Keratinocyte (primary cell): ENCODE data around the gene IL1B. TPM values are rescaled to one million over a fixed set of nuclear protein-coding genes. Genes with fewer than 3 reads are reported as not detected.

Experiments used
- DNase-seq: peaks from one replicate; pipeline ENCODE4 v3.0.0-alpha.2; 2011; ENCODE audit warnings: low read depth, missing footprints, low spot score
- FAIRE-seq: peaks from 2 replicates; lab custom pipeline; 2011; peaks lifted over from hg19 to GRCh38; lab: Jason Lieb, UNC
- H2AFZ ChIP-seq: 2 replicates; pipeline ENCODE4 v1.6.0; 2012; ENCODE audit warnings: low read length, control low read depth, inconsistent platforms; ENCODE audit not compliant: control insufficient read depth
- H3K27ac ChIP-seq: 2 replicates; pipeline ENCODE4 v1.5.1; 2011; ENCODE audit warnings: low read length; ENCODE audit not compliant: control insufficient read depth, insufficient read depth
- H3K27me3 ChIP-seq: 3 replicates; pipeline ENCODE4 v1.6.0; 2011; ENCODE audit warnings: low read length; ENCODE audit not compliant: control insufficient read depth, insufficient read depth; ENCODE audit errors: extremely low read depth
- H3K36me3 ChIP-seq, 2 experiments: 2 replicates in 1 of 2; 3 replicates in 1 of 2; pipeline ENCODE4 v1.5.1; 2011; ENCODE audit warnings: low read length in 2 of 2, mild to moderate bottlenecking in 1 of 2; ENCODE audit not compliant: control insufficient read depth in 2 of 2, insufficient read depth in 2 of 2; ENCODE audit errors: extremely low read depth in 1 of 2
- H3K4me1 ChIP-seq: 3 replicates; pipeline ENCODE4 v1.5.1; 2011; ENCODE audit warnings: low read length; ENCODE audit not compliant: control insufficient read depth, insufficient read depth; ENCODE audit errors: extremely low read depth
- H3K4me2 ChIP-seq: 3 replicates; pipeline ENCODE4 v1.6.0; 2011; ENCODE audit warnings: low read depth, low read length; ENCODE audit not compliant: control insufficient read depth, insufficient read depth; ENCODE audit errors: extremely low read depth
- H3K4me3 ChIP-seq, 3 experiments: fragments of 200-600 bp in 1 of 3; sonication (generic) in 1 of 3; 2 replicates in 2 of 3; 3 replicates in 1 of 3; pipeline ENCODE4 v1.5.1; 2011 to 2016; ENCODE audit warnings: low read length in 3 of 3, mild to moderate bottlenecking in 3 of 3, control low read depth in 2 of 3, inconsistent platforms in 1 of 3, low read depth in 1 of 3, mixed read lengths in 1 of 3, mixed run types in 1 of 3, moderate library complexity in 1 of 3; ENCODE audit not compliant: control insufficient read depth in 2 of 3, insufficient read depth in 2 of 3; ENCODE audit errors: extremely low read depth in 1 of 3
- H3K79me2 ChIP-seq: 2 replicates; pipeline ENCODE4 v1.6.0; 2012; ENCODE audit warnings: low read length; ENCODE audit not compliant: control insufficient read depth, insufficient read depth
- H3K9ac ChIP-seq: 3 replicates; pipeline ENCODE4 v1.6.0; 2011; ENCODE audit warnings: low read length; ENCODE audit not compliant: control insufficient read depth, insufficient read depth; ENCODE audit errors: extremely low read depth
- H3K9me1 ChIP-seq: 3 replicates; pipeline ENCODE4 v1.6.0; 2011; ENCODE audit warnings: low read length; ENCODE audit not compliant: control insufficient read depth, insufficient read depth; ENCODE audit errors: extremely low read depth
- H3K9me3 ChIP-seq: 2 replicates; pipeline ENCODE4 v1.5.1; 2012; ENCODE audit warnings: low read depth, low read length; ENCODE audit not compliant: control insufficient read depth
- H4K20me1 ChIP-seq: 3 replicates; pipeline ENCODE4 v1.6.0; 2011; ENCODE audit warnings: low read length; ENCODE audit not compliant: control insufficient read depth, insufficient read depth; ENCODE audit errors: extremely low read depth
- CTCF ChIP-seq, 3 experiments: IDR thresholded peaks in 1 of 3; conservative IDR thresholded peaks in 1 of 3; optimal IDR thresholded peaks in 1 of 3; 2 replicates in 2 of 3; 3 replicates in 1 of 3; pipeline versions ENCODE3 to v1.5.1; 2011; ENCODE audit warnings: low read length in 3 of 3, mild to moderate bottlenecking in 3 of 3, moderate library complexity in 2 of 3, control low read depth in 1 of 3, inconsistent platforms in 1 of 3; ENCODE audit not compliant: insufficient read depth in 2 of 3; ENCODE audit errors: extremely low read depth in 1 of 3
- EZH2 ChIP-seq: IDR thresholded peaks from one replicate; pipeline ENCODE4 v1.6.1; 2012; ENCODE audit warnings: inconsistent platforms, mild to moderate bottlenecking, low read length, moderate library complexity
- dilution Hi-C: fragments of 300-500 bp; cut with MboI; formaldehyde crosslinking; loops from one replicate; pipeline ENCODE4 v1.7.0; 2020; ENCODE audit warnings: low sequenced_read_pairs; ENCODE audit not compliant: extremely low pct_ligation_motif_present
- polyA plus RNA-seq, 5 experiments: library from polyadenylated mRNA; depleted of rRNA in 3 of 5; stranded (reverse) in 3 of 5; stranded (forward) in 1 of 5; unstranded in 1 of 5; fragments of >200 nt; gene quantifications; 1 replicate in 1 of 5; 2 replicates in 3 of 5; 3 replicates in 1 of 5; pipeline versions ENCODE4 v1.2.1 to v1.2.3, GENCODE V29; 2011 to 2012; ENCODE audit warnings: missing spikeins in 2 of 5, low read depth in 1 of 5, low replicate concordance in 1 of 5

Gene IL1B
- polyA plus RNA-seq, 1 donor (not counting 4 experiments of a cell fraction or from before 2014, with no cell fraction given): 232 TPM

GRCh38 chr2:112828251-112828691, 8.3 kb downstream of the IL1B start:
- H3K9me1 ChIP-seq: no peaks in the 10 kb centered on the region
- dilution Hi-C loops: no loop called here
- FAIRE-seq: no peak

DNA sequence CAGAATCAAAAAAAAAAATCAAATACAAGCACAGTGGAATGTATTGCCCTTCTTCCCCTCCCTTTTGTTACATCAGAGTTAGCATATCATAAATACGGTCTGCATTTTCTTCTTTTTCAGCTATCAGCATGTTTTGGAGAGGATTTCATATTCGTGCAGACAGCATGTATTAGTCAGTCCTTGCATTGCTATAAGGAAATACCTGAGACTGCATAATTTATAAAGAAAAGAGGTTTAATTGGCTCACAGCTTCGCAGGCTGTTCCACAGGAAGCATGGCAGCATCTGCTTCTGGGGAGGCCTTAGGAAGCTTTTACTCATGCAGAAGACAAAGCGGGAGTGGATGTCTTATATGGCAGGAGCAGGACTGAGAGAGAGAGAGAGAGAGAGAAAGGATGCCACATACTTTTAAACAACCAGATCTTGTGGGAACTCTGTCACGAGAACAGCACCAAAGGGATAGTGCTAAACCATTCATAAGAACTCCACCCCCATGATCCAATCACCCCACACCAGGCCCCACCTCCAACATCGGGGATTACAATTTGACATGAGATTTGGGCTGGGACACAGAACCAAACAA, 8.9 kb downstream of the IL1B start:
- no peaks in the 10 kb centered on the region for H3K27me3 ChIP-seq
- no peak for FAIRE-seq
- TF ChIP-seq CTCF (optimal IDR thresholded peaks at IDR 0.05 in 1 of 3, IDR thresholded peaks at IDR 0.05 in 1 of 3, conservative IDR thresholded peaks at IDR 0.05 in 1 of 3; ENCODE audit: extremely low read depth in 1 of 3, insufficient read depth in 2 of 3, low read length in 3 of 3) (no peak), EZH2 (no peak)

More at GRCh38 chr2:112828251-112828691, 8.3 kb downstream of the IL1B start:
- Histone ChIP-seq H3K4me2 (no peak overlapping the region), H3K9me3 (no peaks in the 10 kb centered on the region), H3K79me2 (peaks cover 6% of the 10 kb centered on the region), H3K27ac (no peak overlapping the region), H3K4me1 (peaks cover 22% of the 10 kb centered on the region), H3K27me3 (no peaks in the 10 kb centered on the region), H2AFZ (no peak overlapping the region), H3K4me3 (no peak overlapping the region), H4K20me1 (no peaks in the 10 kb centered on the region), H3K36me3 (peaks cover 25 to 38% of the 10 kb centered on the region in 2 experiments), H3K9ac (no peak overlapping the region)
- DNase-seq: no peak
- TF ChIP-seq CTCF (optimal IDR thresholded peaks at IDR 0.05 in 1 of 3, IDR thresholded peaks at IDR 0.05 in 1 of 3, conservative IDR thresholded peaks at IDR 0.05 in 1 of 3; ENCODE audit: extremely low read depth in 1 of 3, insufficient read depth in 2 of 3, low read length in 3 of 3) (no peak), EZH2 (no peak)

More for the DNA sequence above, 8.9 kb downstream of the IL1B start:
- H3K9ac ChIP-seq: no peak overlapping the region
- dilution Hi-C loops: no loop called here
- no peak overlapping the region for H3K27ac ChIP-seq
- H3K4me3 ChIP-seq: no peak overlapping the region
- H3K9me1 ChIP-seq: no peaks in the 10 kb centered on the region
- H3K79me2 ChIP-seq: peaks cover 1% of the 10 kb centered on the region
- H3K36me3 ChIP-seq: peaks cover 20 to 33% of the 10 kb centered on the region in 2 experiments
- peaks cover 16% of the 10 kb centered on the region for H3K4me1 ChIP-seq
- H4K20me1 ChIP-seq: no peaks in the 10 kb centered on the region
- no peak for DNase-seq
- H3K9me3 ChIP-seq: no peaks in the 10 kb centered on the region
- H2AFZ ChIP-seq: no peak overlapping the region
- H3K4me2 ChIP-seq: no peak overlapping the region
